Endothelial cell of umbilical vein (primary cell): Measurements from ENCODE around the gene ZNF385B.

Source experiments
- CTCF ChIP-seq, 2 donors: IDR thresholded peaks; 1 replicate in 1 of 2; 2 replicates in 1 of 2; pipeline ENCODE4 v1.5.1; 2011; ENCODE audit warnings: low read length in 2 of 2, mild to moderate bottlenecking in 2 of 2, moderate library complexity in 2 of 2, control low read depth in 1 of 2, inconsistent platforms in 1 of 2, low read depth in 1 of 2; ENCODE audit not compliant: insufficient read depth in 1 of 2; ENCODE audit errors: extremely low read depth in 1 of 2
- EZH2 ChIP-seq: IDR thresholded peaks from 2 replicates; pipeline ENCODE4 v1.6.1; 2012; ENCODE audit warnings: borderline replicate concordance, low read depth, mild to moderate bottlenecking, moderate library complexity, low read length, inconsistent platforms; ENCODE audit not compliant: severe bottlenecking
- MAX ChIP-seq: IDR thresholded peaks from 2 replicates; pipeline ENCODE4 v1.6.1; 2011; ENCODE audit not compliant: insufficient read depth, insufficient read length

DNA sequence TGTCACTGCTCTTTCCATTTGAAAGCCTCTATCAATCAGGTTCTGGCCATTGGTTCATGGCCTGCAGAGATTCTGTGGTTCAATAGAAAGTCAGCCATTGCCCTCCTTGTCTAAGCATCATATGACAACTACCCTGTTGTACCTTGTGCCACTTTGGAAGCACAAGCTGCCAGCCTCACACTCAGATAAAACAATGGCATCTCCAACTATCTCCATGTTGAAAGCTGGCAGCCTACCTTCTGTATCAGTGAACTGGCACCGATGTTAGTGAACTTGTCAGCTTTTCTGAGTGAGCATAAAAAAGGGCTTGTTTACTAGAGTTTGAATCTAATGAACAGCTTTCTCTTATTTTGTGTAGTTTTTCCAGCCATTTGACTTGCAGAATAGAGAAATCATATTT lies 393.5 kb downstream of the ZNF385B start:
- TF ChIP-seq CTCF (IDR thresholded peaks at IDR 0.05; ENCODE audit: extremely low read depth in 1 of 2, insufficient read depth in 1 of 2, low read depth in 1 of 2, low read length in 2 of 2) (no peak), EZH2 (no peak), MAX (no peak)
